Left ventricle myocardium inferior (tissue), 1 donor: Measurements from ENCODE around the gene STIM2. TPM values are rescaled to one million over a fixed set of nuclear protein-coding genes. Genes with fewer than 3 reads are reported as not detected.

Experiments
- DNase-seq: peaks from one replicate; pipeline ENCODE4 v3.0.0-alpha.2; 2020
- H3K27ac ChIP-seq: fragments of 200-600 bp; replicated peaks from 2 replicates; pipeline ENCODE4 v1.8.0; 2021
- H3K27me3 ChIP-seq: fragments of 200-600 bp; 2 replicates; pipeline ENCODE4 v1.8.0; 2021; ENCODE audit warnings: low read depth
- H3K36me3 ChIP-seq: fragments of 200-600 bp; 2 replicates; pipeline ENCODE4 v1.8.0; 2021
- H3K4me1 ChIP-seq: fragments of 200-600 bp; 2 replicates; pipeline ENCODE4 v1.8.0; 2021
- H3K4me3 ChIP-seq: fragments of 200-600 bp; 2 replicates; pipeline ENCODE4 v1.8.0; 2021; ENCODE audit warnings: mild to moderate bottlenecking, moderate library complexity
- H3K9me3 ChIP-seq: fragments of 200-600 bp; replicated peaks from 2 replicates; pipeline ENCODE4 v1.8.0; 2021
- CTCF ChIP-seq: fragments of 200-600 bp; IDR thresholded peaks from 2 replicates; pipeline ENCODE4 v1.8.0; 2021; ENCODE audit warnings: antibody characterized with exemption, mild to moderate bottlenecking, borderline replicate concordance
- intact Hi-C: fragments of 100-400 bp; cut with micrococcal nuclease; formaldehyde crosslinking; loops from one replicate; pipeline ENCODE4 v1.11.0; 2022
- total RNA-seq: library from RNA; stranded (reverse); fragmentation: NEBNext Ultra II Directional; extraction: Animal tissue kit (Norgen Biotek cat#: 25700); gene quantifications from one replicate; pipeline ENCODE4 v1.2.1, GENCODE V29; 2021
- donor health status: DM: no; HTN: yes; CAD: no; lungs with severe emphysema.

STIM2 gene
- total RNA-seq, 1 donor from 2014 or later = 12.2 TPM

GRCh38 chr4:26907731-26908599, 47.3 kb downstream of the STIM2 start:
- H3K4me1 ChIP-seq = peaks cover 27% of the 10 kb centered on the region
- H3K4me3 ChIP-seq = peak overlapping the region; percentile 12
- intact Hi-C loops = no loop called here
- H3K27me3 ChIP-seq = no peaks in the 10 kb centered on the region
- no peaks in the 10 kb centered on the region for H3K9me3 ChIP-seq
- TF ChIP-seq CTCF = no peak
- H3K36me3 ChIP-seq = no peaks in the 10 kb centered on the region
- DNase-seq = no peak
- peak overlapping the region; percentile 69 for H3K27ac ChIP-seq

DNA sequence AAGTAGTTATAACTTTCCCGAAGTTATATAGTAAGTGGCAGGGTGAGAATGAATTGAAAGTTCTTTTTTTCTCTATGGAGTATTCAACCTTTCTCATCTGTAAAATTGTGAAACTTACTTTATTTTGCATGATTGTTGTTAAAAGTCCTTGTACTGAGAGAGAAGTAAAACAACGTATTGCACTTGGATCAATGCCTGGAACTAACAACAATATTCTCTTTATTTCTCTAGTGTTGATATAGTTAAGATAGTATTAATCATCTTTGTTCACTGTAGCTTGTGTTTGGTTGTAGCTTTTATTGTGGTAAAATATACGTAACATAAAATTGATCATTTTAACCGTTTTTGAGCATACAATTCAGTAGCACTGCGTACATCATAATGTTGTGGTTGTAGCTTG, 48.7 kb downstream of the STIM2 start:
- H3K4me3 ChIP-seq = no peak overlapping the region
- no peak for DNase-seq
- no peak overlapping the region for H3K27ac ChIP-seq
- H3K4me1 ChIP-seq = peaks cover 24% of the 10 kb centered on the region
- no peaks in the 10 kb centered on the region for H3K36me3 ChIP-seq
- H3K27me3 ChIP-seq = no peaks in the 10 kb centered on the region
- H3K9me3 ChIP-seq = no peaks in the 10 kb centered on the region
- TF ChIP-seq CTCF = no peak
- intact Hi-C loops = no loop called here

GRCh38 chr4:26911254-26911653, 50.6 kb downstream of the STIM2 start:
- peaks cover 31% of the 10 kb centered on the region for H3K4me1 ChIP-seq
- intact Hi-C loops = loop anchor here (10.0 kb wide), 1 partner anchor 46 kb away; the partner anchor contains the start of gene STIM2
- H3K4me3 ChIP-seq = no peak overlapping the region
- H3K27me3 ChIP-seq = no peaks in the 10 kb centered on the region
- no peak for TF ChIP-seq CTCF
- no peaks in the 10 kb centered on the region for H3K36me3 ChIP-seq
- H3K9me3 ChIP-seq = no peaks in the 10 kb centered on the region
- H3K27ac ChIP-seq = no peak overlapping the region
- no peak for DNase-seq

- peaks cover 35% of the 10 kb centered on the region for H3K4me1 ChIP-seq
Measured at GRCh38 chr4:26912069-26912468, 51.4 kb downstream of the STIM2 start.

GRCh38 chr4:26912810-26913209, 52.2 kb downstream of the STIM2 start:
- H3K4me1 ChIP-seq = peaks cover 27% of the 10 kb centered on the region
- H3K4me3 ChIP-seq = no peak overlapping the region
- TF ChIP-seq CTCF = no peak
- intact Hi-C loops = loop anchor here (10.0 kb wide), 1 partner anchor 48 kb away; the partner anchor contains the start of gene STIM2
- no peak for DNase-seq
- H3K9me3 ChIP-seq = no peaks in the 10 kb centered on the region
- no peak overlapping the region for H3K27ac ChIP-seq
- H3K36me3 ChIP-seq = no peaks in the 10 kb centered on the region
- H3K27me3 ChIP-seq = no peaks in the 10 kb centered on the region

More at GRCh38 chr4:26912069-26912468, 51.4 kb downstream of the STIM2 start:
- intact Hi-C loops = loop anchor here (10.0 kb wide), 1 partner anchor 47 kb away; the partner anchor contains the start of gene STIM2
- Histone ChIP-seq H3K9me3 (no peaks in the 10 kb centered on the region), H3K27me3 (no peaks in the 10 kb centered on the region), H3K36me3 (no peaks in the 10 kb centered on the region), H3K4me3 (no peak overlapping the region), H3K27ac (no peak overlapping the region)
- no peak for TF ChIP-seq CTCF
- no peak for DNase-seq
